Choroid plexus epithelial cell (primary cell): Measurements from ENCODE around the gene OR52B6.
"Not testable (repeated sequence)": the region's sequence is repeated elsewhere in the genome, so short reads cannot be mapped to it uniquely, and the experiment has no call there.

Experiments used
- DNase-seq: peaks from one replicate; pipeline ENCODE4 v3.0.0-alpha.2; 2010; ENCODE audit warnings: low read depth
- H3K4me3 ChIP-seq: 2 replicates; pipeline ENCODE4 v1.5.1; 2011; ENCODE audit warnings: low read depth, mild to moderate bottlenecking, control low read depth, low read length, moderate library complexity
- TF ChIP-seq, protein P1 (sequence below): conservative IDR thresholded peaks from 2 replicates; pipeline ENCODE4 v1.5.1; 2011; ENCODE audit warnings: low read depth, mild to moderate bottlenecking, control low read depth, inconsistent platforms, low read length, moderate library complexity

OR52B6 gene

DNA sequence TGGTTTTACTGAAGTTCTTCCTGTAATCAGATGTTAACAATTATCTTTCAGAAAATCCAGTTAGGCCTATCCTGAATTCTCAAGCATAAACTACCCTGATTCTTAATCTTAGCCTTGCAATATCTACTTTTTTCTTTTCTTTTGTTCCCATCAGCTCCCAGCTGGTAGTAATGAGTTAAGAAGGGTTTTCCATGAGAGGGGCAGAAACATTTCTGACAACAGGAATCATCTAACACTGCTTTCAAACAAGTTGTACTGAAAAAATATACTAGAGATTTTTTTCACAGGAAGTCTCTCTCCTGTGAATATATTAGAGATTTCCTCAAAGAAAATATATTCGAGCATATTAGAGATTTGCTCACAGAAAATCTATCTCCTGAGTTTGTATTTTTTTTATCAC is 12.5 kb downstream of the OR52B6 start:
- DNase-seq, result peak; percentile 54
- TF ChIP-seq, protein P1, sequence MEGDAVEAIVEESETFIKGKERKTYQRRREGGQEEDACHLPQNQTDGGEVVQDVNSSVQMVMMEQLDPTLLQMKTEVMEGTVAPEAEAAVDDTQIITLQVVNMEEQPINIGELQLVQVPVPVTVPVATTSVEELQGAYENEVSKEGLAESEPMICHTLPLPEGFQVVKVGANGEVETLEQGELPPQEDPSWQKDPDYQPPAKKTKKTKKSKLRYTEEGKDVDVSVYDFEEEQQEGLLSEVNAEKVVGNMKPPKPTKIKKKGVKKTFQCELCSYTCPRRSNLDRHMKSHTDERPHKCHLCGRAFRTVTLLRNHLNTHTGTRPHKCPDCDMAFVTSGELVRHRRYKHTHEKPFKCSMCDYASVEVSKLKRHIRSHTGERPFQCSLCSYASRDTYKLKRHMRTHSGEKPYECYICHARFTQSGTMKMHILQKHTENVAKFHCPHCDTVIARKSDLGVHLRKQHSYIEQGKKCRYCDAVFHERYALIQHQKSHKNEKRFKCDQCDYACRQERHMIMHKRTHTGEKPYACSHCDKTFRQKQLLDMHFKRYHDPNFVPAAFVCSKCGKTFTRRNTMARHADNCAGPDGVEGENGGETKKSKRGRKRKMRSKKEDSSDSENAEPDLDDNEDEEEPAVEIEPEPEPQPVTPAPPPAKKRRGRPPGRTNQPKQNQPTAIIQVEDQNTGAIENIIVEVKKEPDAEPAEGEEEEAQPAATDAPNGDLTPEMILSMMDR, result no peak
- no peak overlapping the region for H3K4me3 ChIP-seq

DNA sequence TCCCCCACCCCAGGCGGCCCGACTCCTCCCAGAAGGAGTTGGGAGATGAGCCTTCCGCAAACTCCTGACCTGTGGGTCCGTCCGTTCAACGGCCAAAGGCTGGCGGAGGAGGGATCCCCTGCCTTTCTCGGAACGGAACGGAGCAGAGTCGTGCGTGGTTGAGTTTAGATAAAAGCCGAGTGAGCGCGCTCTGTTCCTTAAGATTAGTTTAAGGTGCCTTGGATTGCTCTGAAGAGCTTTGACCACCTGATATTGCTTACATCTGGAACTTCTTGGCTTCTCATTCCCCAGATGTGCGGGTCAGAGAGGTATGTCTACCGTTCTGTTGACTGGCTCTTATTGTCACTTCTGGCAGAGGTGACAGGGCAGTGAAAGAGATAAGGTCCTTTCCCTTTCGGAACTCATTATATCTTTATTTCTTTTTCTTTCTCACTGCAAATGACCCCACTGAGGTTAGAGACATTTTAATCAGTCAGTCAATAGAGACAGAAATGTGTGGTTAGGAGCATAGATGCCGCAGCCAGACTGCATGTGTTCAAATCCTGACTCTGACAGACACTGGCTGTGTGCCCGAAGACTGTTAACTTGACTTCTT is 16.0 kb downstream of the OR52B6 start, which contains the start of gene TRIM6:
TSS of gene TRIM6 (plus strand) at position 31 of the 595 bp plus-strand sequence. CDS start at position 292, 261 bp downstream.
- TF ChIP-seq, protein P1, result no peak
- peak within 1 kb of the TSS; percentile 57 for H3K4me3 ChIP-seq
- DNase-seq, result peak; percentile 59

DNA sequence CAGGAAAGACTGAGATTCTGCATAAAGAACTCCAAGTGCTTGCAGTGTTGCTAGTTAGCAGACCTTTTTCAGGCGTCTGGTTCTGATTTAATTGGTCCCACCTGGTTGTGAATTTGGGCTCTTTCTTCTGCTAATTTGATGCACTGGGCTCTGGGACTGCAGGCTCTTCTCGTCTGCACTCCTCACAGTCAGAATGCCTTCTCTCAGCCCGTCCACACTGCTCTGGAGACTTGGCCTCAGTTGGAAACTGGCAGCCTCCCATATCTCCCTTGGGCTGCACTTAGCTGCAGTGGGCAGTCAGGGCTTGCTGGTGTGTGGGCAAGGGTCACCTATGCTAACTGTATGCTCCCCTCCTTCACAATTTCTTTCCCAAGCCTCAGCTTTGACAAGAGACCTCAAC is 17.3 kb downstream of the OR52B6 start:
- no peak for DNase-seq
- no peak overlapping the region for H3K4me3 ChIP-seq
- TF ChIP-seq, protein P1, result no peak

DNA sequence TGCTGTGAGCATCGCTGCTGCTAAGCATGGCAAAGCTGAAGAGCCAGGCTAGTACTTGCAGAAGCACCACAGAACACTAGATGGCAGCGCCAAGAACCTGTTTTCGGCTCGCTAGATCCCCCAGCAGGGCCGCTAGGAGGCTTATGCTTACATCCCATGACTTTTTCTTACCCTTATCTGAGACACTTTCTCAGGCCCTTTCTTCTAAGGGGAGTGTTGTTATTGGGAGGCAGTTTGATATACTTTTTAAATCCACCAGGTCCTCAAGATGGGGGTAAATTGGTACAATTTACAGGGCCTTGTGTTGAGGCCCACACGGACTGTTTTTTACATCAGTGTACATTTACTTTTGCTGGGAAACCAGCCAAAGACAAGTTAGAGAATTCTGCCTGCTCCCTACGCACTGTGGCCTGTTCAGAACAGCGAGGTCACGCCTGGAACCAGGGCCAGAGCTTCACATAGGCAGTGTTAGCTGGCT is 19.7 kb downstream of the OR52B6 start:
- peak; percentile 97 for DNase-seq
- TF ChIP-seq, protein P1, result peak; percentile 99
- H3K4me3 ChIP-seq, result no peak overlapping the region

DNA sequence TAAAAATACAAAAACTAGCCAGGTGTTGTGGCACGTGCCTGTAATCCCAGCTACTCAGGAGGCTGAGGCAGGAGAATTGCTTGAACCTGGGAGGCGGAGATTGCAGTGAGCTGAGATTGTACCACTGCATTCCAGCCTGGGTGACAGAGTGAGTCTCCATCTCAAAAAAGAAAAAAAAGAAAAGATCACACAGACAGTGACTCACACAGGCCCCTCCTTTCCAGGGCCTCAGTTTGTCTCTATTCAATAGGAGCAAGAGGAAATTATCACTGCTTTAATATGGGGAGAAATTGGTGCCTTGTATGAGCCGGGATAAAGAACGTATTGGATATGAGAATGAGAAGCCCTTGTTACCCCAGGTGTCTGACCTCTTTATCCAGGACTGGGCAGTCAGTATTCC is 22.1 kb downstream of the OR52B6 start:
- not testable (repeated sequence) for DNase-seq

DNA sequence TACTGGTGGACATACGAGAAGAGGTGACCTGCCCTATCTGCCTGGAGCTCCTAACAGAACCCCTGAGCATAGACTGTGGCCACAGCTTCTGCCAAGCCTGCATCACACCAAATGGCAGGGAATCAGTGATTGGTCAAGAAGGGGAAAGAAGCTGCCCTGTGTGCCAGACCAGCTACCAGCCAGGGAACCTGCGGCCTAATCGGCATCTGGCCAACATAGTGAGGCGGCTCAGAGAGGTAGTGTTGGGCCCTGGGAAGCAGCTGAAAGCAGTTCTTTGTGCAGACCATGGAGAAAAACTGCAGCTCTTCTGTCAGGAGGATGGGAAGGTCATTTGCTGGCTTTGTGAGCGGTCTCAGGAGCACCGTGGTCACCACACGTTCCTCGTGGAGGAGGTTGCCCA is 22.6 kb downstream of the OR52B6 start:
- DNase-seq, result no peak
- TF ChIP-seq, protein P1, result no peak
- no peak overlapping the region for H3K4me3 ChIP-seq

More for the DNA sequence above, 22.1 kb downstream of the OR52B6 start:
- H3K4me3 ChIP-seq, result not testable (repeated sequence)

DNA sequence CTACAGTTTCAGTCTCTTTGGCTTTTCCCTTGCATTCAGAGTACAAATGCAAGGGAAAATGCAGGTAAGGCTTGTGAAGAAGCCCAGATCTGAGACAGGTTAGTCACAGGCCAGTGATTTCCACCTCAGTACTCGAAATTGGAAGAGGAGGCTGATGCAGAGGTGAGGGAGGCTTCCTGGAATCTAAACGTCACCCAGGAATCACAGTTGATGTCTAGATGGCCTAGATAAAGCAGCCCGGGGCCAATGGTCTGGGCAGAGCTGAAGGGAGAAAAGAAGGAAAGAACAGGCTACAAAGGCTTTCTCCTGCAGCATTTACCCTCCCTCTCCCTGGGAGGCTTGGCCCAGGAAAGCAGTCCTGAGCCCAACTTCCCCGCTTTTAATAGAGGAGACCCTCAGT is 24.2 kb downstream of the OR52B6 start:
- DNase-seq, result no peak
- no peak overlapping the region for H3K4me3 ChIP-seq
- TF ChIP-seq, protein P1, result no peak
